Spleen (tissue), 11 donors: Measurements from ENCODE around the gene HIVEP3. TPM values are rescaled to one million over a fixed set of nuclear protein-coding genes. Genes with fewer than 3 reads are reported as not detected.

Experiments used
- DNase-seq: peaks from one replicate; pipeline ENCODE4 v3.0.0-alpha.2; 2020
- H3K27ac ChIP-seq, 8 donors: fragments of 200-600 bp; sonication (generic) in 7 of 8; 1 replicate in 4 of 8; 2 replicates in 4 of 8; pipeline versions ENCODE4 v1.5.0 to v1.8.0; 2016 to 2021; ENCODE audit warnings: inconsistent platforms in 4 of 8, mild to moderate bottlenecking in 4 of 8, moderate library complexity in 1 of 8
- H3K27me3 ChIP-seq, 7 donors: fragments of 200-600 bp; sonication (generic) in 6 of 7; replicated peaks in 1 of 7; 1 replicate in 4 of 7; 2 replicates in 3 of 7; pipeline versions ENCODE4 v1.5.0 to v1.8.0; 2016 to 2021; ENCODE audit warnings: inconsistent platforms in 3 of 7, mild to moderate bottlenecking in 1 of 7
- H3K36me3 ChIP-seq, 6 donors: fragments of 200-600 bp; sonication (generic) in 5 of 6; 1 replicate in 4 of 6; 2 replicates in 2 of 6; pipeline versions ENCODE4 v1.5.0 to v1.8.0; 2016 to 2021; ENCODE audit warnings: inconsistent platforms in 2 of 6
- H3K4me1 ChIP-seq, 6 donors: fragments of 200-600 bp; sonication (generic) in 5 of 6; 1 replicate in 3 of 6; 2 replicates in 3 of 6; pipeline versions ENCODE4 v1.5.0 to v1.8.0; 2016 to 2021; ENCODE audit warnings: inconsistent platforms in 3 of 6
- H3K4me3 ChIP-seq, 8 donors: fragments of 200-600 bp; sonication (generic) in 7 of 8; 1 replicate in 4 of 8; 2 replicates in 4 of 8; pipeline versions ENCODE4 v1.5.0 to v1.8.0; 2016 to 2021; ENCODE audit warnings: inconsistent platforms in 4 of 8, mild to moderate bottlenecking in 4 of 8, moderate library complexity in 2 of 8
- H3K9me3 ChIP-seq, 8 donors: fragments of 200-600 bp; sonication (generic) in 7 of 8; 1 replicate in 4 of 8; 2 replicates in 4 of 8; pipeline versions ENCODE4 v1.5.0 to v1.8.0; 2016 to 2021; ENCODE audit warnings: inconsistent platforms in 4 of 8
- POLR2A ChIP-seq, 3 donors: fragments of 450-650 bp; IDR thresholded peaks; one replicate each; pipeline ENCODE4 v1.5.1; 2017; ENCODE audit warnings: antibody characterized with exemption in 3 of 3, mild to moderate bottlenecking in 1 of 3
- POLR2AphosphoS5 ChIP-seq, 3 donors: sonication (generic); formaldehyde crosslinking; IDR thresholded peaks; one replicate each; pipeline ENCODE4 v1.5.1; 2017; ENCODE audit warnings: antibody characterized with exemption in 3 of 3
- WGBS, 5 donors: extraction: QIAGEN DNeasy Blood & Tissue Kit in 3 of 5; methylation state at CpG; one replicate each; pipeline versions ENCODE4 v1.1.5 to v1.1.7; 2013 to 2018; 5-methylcytosine and 5-hydroxymethylcytosine counted together
- intact Hi-C: fragments of 100-400 bp; cut with DNase I; formaldehyde crosslinking; loops from one replicate; pipeline ENCODE4 v1.15.0; 2023; ENCODE audit warnings: low total_unique reads
- polyA plus RNA-seq, 3 donors: library from polyadenylated mRNA; stranded (reverse); fragments of 200-250 nt; gene quantifications; one replicate each; pipeline ENCODE4 v1.2.1, GENCODE V29; 2013
- total RNA-seq, 7 donors: library from RNA; depleted of rRNA in 3 of 7; stranded (reverse); fragments of >200 nt in 3 of 7; fragmentation: NEBNext Ultra II Directional in 4 of 7; extraction: Animal tissue kit (Norgen Biotek cat#: 25700) in 4 of 7; gene quantifications; one replicate each; pipeline versions ENCODE4 v1.1.0 to v1.2.1, GENCODE V29; 2016 to 2021
- TF ChIP-seq, protein P1 (sequence below), 11 experiments: fragments of 200-600 bp in 7 of 11; fragments of 450-650 bp in 4 of 11; sonication (generic) in 4 of 11; IDR thresholded peaks in 8 of 11; conservative IDR thresholded peaks in 3 of 11; 1 replicate in 7 of 11; 2 replicates in 4 of 11; pipeline versions ENCODE4 v1.4.0 to v1.8.0; 2016 to 2021; ENCODE audit warnings: antibody characterized with exemption in 11 of 11, inconsistent platforms in 4 of 11, mild to moderate bottlenecking in 1 of 11
- donor health status: healthy with polysubstance abuse.
- donor health status: DM: no; HTN: no; CAD: no; lungs with moderate emphysema.
- donor health status: DM: no; HTN: no; CAD: no.
- donor health status: Bipolar disorder and iron deficiency.
- donor health status: healthy.
- donor health status: DM: no; HTN: no; CAD: no.
- donor health status: DM: yes; HTN: yes; CAD: no.

HIVEP3 gene
- total and polyA plus RNA-seq, 10 donors = 2.4 to 21.2 (median 8.2) TPM

DNA sequence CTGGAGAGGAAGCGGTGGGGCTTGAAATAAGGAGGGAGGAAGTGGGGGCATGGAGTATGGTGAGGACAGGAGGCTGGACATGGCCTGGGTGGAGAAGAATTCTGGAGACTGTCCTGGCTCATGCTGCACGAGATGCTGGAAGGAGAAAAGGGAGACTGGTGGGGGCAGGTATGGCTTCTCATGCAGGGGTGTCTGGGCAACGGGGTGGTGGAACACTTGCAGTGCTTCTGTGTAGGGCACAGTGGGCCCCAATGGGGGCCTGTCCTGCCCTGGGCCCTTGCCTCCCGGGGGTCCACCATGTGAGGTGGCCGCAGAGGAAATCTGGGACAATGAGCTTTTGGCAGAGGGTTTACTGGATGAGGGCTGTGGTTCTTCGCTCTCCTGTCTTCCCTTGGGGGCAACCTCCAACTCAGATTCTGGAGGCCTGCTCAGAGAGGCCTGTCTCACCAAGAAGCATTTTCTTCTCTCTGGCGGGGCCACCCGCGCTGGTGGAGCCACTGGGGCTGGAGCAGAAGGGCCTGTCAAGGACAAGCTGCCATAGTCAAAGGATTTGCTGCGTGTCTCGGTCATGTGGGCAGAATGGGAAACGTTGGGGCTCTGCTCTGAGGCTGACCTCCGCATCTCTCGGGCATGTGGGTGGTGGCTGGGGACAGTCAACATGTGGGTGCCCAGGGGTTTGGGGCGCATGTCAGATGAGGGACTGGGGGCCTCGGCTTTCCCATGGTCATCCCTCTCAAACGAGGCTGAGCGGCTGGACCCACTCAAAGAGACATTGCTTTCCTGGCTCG, 337.3 kb downstream of the HIVEP3 start:
- H3K27me3 ChIP-seq = no peaks in the 10 kb centered on the region
- TF ChIP-seq POLR2A (IDR thresholded peaks at IDR 0.05) (no peak), POLR2AphosphoS5 (IDR thresholded peaks at IDR 0.05) (no peak)
- TF ChIP-seq, protein P1, sequence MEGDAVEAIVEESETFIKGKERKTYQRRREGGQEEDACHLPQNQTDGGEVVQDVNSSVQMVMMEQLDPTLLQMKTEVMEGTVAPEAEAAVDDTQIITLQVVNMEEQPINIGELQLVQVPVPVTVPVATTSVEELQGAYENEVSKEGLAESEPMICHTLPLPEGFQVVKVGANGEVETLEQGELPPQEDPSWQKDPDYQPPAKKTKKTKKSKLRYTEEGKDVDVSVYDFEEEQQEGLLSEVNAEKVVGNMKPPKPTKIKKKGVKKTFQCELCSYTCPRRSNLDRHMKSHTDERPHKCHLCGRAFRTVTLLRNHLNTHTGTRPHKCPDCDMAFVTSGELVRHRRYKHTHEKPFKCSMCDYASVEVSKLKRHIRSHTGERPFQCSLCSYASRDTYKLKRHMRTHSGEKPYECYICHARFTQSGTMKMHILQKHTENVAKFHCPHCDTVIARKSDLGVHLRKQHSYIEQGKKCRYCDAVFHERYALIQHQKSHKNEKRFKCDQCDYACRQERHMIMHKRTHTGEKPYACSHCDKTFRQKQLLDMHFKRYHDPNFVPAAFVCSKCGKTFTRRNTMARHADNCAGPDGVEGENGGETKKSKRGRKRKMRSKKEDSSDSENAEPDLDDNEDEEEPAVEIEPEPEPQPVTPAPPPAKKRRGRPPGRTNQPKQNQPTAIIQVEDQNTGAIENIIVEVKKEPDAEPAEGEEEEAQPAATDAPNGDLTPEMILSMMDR (IDR thresholded peaks at IDR 0.05 in 8 of 11, conservative IDR thresholded peaks at IDR 0.05 in 3 of 11) = no peak
- intact Hi-C loops = no loop called here
- H3K27ac ChIP-seq = no peak overlapping the region
- H3K4me1 ChIP-seq = peaks cover 0 to 8% (median 0%) of the 10 kb centered on the region in 6 donors
- H3K4me3 ChIP-seq = no peak overlapping the region
- no peak for DNase-seq
- peaks cover 0 to 34% (median 0%) of the 10 kb centered on the region in 6 donors for H3K36me3 ChIP-seq
- no peaks in the 10 kb centered on the region for H3K9me3 ChIP-seq
- WGBS, 5 donors = 85 to 94% (median 89%) methylated on average over 16 to 19 of the region's 19 CpGs

DNA sequence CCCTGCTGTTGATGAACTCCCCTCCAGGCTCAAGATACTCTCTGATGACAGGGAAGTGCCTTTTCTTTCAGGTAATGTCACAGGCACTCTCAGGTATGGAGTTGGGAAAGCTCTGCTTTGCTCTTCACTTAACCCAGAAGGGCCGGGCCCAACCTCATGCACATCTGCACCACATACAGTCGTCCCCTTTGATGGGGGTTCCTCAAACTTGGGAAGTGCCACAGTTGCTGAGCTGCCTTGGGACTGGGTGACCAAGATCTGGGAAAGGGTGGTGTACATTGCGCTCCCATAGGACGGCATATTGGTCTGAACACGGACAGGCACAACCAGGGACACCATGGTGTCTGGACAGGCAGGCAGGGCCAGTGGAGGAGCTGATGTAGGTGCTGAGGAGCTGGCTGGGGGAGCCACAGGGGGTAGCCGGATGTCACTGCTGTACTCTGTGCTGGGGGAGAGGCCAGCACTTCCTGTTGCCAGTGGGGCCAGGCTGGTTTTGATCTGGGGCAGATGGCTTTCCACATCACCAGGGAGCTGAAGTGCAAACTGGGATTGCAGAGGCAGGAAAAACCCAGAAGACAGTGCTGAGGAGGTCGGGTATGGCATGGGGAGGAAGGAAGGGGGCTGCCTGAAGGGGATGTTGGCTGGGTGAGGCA, 338.1 kb downstream of the HIVEP3 start:
- Histone ChIP-seq H3K4me1 (peaks cover 0 to 8% (median 0%) of the 10 kb centered on the region in 6 donors), H3K9me3 (no peaks in the 10 kb centered on the region), H3K27ac (no peak overlapping the region), H3K4me3 (no peak overlapping the region), H3K36me3 (peaks cover 0 to 34% (median 0%) of the 10 kb centered on the region in 6 donors), H3K27me3 (no peaks in the 10 kb centered on the region)
- no peak for DNase-seq
- 65 to 77% (median 71%) methylated on average over 7 of the region's 7 CpGs for WGBS, 5 donors
- TF ChIP-seq POLR2AphosphoS5 (IDR thresholded peaks at IDR 0.05) (no peak), POLR2A (IDR thresholded peaks at IDR 0.05) (no peak)
- TF ChIP-seq, protein P1 (IDR thresholded peaks at IDR 0.05 in 8 of 11, conservative IDR thresholded peaks at IDR 0.05 in 3 of 11) = no peak
- intact Hi-C loops = no loop called here

DNA sequence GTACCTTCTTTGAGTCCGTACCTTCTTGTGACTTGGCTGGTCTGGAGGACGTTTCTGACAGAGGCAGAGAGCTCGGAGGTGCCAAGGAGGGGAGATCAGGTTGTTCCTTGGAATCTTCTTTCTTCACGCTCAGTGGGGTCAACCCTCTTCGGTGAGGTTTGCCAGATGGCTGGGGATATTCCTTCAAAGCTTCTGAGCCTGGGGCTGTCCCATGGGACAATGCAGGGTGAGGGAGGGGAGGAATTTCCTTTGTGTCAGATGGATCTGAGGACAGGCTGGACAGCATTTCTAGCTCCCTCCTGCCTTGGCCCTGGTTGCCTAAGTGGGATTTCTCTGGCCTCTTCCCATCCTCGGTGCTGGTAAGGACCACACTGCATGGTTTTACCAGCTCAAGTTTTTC, 338.7 kb downstream of the HIVEP3 start:
- intact Hi-C loops = no loop called here
- TF ChIP-seq, protein P1 (IDR thresholded peaks at IDR 0.05 in 8 of 11, conservative IDR thresholded peaks at IDR 0.05 in 3 of 11) = no peak
- TF ChIP-seq POLR2A (IDR thresholded peaks at IDR 0.05) (no peak), POLR2AphosphoS5 (IDR thresholded peaks at IDR 0.05) (no peak)
- Histone ChIP-seq H3K9me3 (no peaks in the 10 kb centered on the region), H3K4me1 (peaks cover 0 to 9% (median 0%) of the 10 kb centered on the region in 6 donors), H3K27ac (no peak overlapping the region), H3K27me3 (no peaks in the 10 kb centered on the region), H3K36me3 (peaks cover 0 to 33% (median 0%) of the 10 kb centered on the region in 6 donors), H3K4me3 (no peak overlapping the region)
- WGBS, 5 donors = 91 to 97% (median 93%) methylated on average over 6 of the region's 6 CpGs
- no peak for DNase-seq
